22Rv1 (cell line): ENCODE data around the gene KCNQ5.

Experiments
- CTCF ChIP-seq: fragments of 450-650 bp; IDR thresholded peaks from 2 replicates; pipeline ENCODE4 v1.5.1; 2017; ENCODE audit warnings: mild to moderate bottlenecking
- ZFX ChIP-seq: fragments of 450-650 bp; IDR thresholded peaks from 2 replicates; pipeline ENCODE4 v1.6.1; 2017; ENCODE audit warnings: antibody characterized with exemption, borderline replicate concordance

- TF ChIP-seq CTCF (no peak), ZFX (no peak)
These were observed 219.3 kb downstream of the KCNQ5 start for GRCh38 chr6:72841195-72841594.
